GM18909 (cell line): Measurements from ENCODE around the gene CMKLR1.

Experiments used
- ATAC-seq: cut with Tn5 transposase; IDR thresholded peaks from one replicate; pipeline ENCODE4 v1.9.1; 2021; ENCODE audit warnings: mild to moderate bottlenecking; ENCODE audit not compliant: unreplicated experiment, poor library complexity

CMKLR1 gene

DNA sequence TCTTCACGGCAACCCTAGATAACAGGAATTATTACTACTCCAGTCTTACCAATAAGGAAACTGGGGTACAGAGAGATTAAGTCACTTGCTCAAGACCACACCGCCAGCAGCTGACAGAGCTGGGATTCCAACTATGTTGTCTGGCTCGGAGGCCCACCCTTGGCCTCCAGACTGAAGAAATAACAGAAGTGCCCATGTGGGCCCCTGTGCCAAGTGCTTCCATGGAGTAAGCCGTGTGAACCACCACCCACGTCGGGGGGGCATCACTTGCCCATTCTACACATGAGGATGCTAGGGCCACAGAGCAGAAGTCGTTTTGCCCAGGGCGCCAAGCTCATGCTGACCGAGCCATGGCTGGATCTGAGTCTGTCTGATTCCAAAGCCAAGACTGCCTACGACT is 926 bp upstream of the CMKLR1 start:
- ATAC-seq, result no peak

DNA sequence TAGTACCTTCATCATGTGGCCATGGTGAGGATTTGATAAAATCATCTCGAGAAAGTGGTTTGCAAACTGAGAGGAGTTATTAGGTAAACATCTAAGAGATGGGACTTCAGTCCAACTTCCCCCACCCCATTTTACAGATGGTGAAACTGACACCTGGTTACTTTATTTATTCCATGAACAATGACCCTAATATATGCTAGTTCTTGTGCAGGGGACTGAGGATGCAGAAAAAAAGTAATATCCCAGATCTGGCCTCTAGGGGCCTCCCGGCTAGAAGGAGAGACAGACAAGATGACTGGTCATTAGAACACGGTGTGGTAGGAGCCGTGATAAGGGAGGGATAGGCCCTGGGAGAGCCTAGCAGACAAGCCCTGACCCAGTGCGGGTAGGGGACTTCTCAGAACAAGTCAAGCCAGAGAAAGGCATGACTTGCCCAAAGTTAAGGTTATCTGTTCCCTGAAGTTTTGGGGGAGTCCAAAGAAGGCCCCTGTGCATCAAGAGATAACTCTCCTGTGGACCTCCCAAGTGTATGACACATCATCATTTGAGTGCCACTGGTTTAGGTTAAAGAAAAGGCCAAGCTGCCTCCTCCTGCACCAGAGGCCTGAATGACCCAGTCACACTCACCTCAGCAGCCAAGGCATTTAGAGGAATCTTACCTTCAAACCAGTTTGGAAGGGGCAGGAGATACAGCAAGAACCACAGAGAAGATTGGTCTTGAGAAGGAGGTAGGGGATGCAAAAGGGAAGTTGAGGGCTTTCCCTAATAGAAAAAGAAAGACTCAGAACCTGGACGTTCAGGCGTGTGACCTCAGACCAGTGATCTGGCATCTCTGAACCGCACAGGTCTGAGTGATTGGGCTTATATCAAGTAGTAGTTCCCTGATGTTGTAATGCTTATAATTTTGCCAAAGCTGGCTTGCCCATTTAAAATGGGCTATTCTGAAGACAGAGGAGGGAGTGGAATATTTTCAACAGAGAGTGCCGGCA is 1.6 kb downstream of the CMKLR1 start:
- ATAC-seq, result no peak

DNA sequence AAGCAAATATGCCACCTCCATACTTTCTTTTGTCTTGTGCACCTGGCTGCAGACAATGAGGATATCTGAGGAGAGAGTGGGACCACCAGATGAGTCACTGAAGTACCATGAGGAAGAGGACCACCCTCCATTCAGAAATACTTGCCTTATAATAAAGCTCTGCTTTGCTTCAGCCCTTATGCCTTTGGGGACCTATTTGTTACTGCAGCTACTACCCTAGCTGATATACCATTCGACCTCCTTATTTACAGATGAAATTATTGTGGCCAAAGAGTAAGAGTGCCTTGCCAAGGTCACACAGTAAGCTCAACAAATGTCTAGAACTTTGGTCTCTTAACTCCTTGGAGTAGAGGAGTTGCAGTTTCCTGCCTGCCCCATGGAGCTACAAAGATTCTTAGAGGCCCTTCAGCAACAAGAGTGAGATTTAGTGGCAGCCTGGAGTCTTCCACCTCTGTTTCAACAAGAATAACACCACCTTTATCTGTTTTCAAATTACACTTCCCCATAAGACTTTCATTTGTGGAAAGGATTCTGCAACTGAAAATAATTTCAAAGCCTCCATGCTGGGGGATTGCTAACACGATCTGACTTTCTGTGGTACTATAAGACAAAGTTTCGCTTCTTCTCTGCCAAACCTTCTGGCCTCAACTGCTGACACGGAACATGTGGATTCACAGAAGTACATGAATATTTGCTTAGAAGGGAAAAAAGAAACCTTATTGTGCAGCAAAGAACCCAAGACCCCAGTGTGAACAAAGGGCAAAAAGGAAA is 3.6 kb downstream of the CMKLR1 start:
- ATAC-seq, result peak; percentile 62

DNA sequence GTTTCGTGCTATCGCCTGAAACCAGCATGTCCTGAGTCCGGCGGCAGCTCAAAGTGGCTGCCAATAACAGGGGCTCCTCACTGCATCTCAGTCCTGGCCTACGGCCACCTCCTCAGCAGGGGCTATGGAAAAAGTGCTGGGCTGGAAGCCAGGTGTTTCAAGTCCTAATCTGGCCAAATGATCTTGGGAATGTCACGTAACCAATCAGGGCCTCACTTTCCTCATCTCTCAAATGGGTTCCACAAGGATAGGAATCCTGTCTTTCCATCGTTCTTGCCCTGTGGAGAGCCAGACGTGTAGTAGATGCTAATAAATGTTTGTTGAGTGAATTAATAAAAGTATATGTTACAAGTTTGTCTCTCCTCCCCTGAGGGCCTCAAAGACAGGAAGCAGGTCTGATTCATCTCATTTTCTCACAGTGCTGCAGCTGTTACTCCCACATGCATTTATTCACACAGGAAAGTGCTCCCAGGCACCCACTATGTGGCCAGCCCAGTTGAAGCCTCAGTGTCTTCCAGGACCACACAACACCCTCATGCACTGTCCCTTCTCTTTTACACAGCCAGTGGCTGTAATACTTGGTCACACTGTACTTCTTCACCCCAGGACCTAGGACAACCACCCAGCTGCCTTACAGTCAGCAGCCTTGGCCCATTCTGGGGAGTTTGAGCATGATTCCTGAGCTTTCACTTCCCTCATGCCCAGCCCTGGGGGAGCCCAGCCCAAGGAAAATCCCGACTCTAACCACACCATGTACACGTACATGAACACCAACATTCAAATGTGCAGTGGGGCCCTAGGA is 5.0 kb downstream of the CMKLR1 start:
- peak; percentile 46 for ATAC-seq

DNA sequence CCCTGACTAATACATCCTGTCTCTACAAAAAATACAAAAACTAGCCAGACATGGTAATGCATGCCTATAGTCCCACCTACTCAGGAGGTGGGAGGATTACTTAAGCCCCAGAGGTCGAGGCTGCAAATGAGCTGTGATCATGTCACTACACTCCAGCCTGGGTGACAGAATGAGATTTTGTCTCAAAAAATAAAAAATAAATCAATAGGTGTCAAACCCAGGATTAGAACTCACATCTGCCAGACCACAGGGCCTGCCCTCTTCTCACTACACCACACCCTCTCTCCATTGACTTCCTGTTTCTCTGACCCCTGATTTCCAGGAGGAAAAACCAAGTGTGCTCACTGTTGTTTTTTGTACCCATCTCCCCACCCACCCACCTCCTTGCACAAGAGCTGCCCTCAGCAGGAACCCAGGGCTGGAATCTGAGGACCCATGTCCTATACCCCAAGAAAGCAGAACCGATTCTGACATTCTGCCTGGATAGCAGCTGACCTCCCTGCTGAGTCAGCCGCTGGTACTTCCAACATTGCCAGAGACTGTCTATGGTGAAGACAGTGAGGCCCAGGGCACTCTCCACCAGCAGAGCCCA is 6.2 kb downstream of the CMKLR1 start:
- ATAC-seq, result no peak

DNA sequence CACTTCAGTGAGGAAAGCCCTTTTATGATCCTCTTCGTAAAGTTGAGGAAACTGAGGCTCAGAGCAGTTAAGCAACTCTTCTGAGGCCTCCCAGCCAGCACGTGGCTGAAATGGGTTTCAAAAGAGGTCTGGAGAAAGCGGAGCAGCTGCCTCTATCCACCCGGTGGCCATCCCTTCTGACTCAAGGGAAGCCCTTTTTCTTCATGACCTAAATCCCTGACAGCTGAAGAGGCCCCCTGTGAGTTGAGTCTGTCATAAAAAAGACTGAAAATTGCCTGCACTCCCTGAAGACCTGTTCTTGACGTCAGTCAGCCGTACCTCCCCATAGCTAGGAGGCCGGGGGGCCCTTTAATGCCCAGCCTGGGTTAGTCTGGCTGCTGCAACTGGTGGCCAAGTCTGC is 10.7 kb downstream of the CMKLR1 start:
- ATAC-seq, result no peak

DNA sequence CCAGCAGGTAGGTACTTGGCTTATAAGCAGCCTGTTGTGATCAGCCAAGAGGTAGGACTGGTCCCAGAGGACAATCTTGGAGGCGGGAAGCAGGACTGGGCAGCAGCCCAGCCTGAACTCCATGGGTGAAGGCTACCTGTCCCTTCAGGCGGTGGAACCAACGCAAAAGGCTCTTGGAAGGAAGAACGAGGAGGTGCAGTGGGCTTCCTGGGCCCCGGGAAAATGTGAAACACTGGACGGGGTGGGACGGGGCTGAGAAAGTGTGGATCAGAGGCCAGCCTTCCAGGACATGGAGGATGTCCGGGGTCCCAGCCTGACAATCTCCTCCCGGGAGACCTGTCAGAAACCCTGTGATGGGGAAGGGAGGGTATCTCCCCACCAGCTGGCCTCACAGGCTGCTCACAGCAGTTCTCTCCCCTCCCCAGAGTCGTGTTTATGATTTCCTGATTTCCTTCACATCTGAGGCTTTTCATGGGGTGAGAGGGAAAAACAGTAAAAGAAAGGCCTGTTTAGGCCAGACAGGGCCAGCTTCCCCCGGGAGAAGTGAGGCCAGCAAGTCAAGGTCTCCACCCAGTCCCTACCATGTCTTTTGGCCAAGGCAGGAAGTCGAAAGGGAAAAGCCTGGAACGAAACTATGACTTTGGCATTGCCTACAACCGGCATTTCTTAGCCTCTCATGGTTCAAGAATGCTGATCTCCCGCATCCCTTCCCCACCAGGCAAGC is 11.3 kb downstream of the CMKLR1 start:
- ATAC-seq, result no peak

DNA sequence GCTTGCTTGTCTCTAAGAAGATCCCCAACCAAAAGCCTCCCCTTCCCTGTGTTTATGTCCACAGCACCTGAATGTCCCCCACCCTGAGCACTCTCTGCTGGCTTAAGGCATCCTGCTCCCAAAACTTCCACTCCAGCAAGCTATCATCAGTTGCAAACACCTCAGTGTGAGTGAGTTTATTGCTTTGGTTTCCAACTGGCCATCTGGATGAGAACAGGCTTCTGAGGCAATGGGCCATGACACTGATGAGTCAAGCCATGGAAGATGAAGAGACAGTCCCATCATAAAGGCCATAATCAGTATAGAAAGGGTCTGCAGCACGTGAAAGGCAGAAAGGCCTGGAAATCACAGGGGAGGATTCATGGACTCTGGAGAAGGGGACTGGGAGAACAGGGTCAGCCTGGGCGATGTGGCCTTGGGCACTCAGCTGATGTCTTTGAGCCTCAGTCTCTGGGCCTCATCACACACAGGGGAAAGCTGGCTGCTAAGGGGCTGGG is 12.8 kb downstream of the CMKLR1 start:
- ATAC-seq, result no peak

DNA sequence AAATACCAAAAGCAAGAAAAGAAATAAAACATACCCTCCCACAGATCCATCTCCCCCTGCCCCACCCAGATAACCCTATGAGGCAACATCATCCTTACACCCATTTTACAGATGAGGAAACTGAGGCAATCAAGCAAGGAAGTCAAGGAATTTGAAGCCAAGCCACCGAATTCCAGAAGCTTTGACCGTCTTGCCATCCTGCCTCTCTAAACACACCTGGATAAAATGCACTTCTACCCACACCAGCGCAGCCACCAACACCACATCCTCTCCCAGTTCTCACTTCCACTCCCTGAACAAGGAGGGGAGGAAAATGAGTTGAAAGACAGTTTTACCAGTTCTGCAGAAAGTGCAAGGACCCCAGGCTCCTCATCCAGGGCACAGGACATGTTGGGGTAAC is 13.6 kb downstream of the CMKLR1 start:
- ATAC-seq, result no peak

DNA sequence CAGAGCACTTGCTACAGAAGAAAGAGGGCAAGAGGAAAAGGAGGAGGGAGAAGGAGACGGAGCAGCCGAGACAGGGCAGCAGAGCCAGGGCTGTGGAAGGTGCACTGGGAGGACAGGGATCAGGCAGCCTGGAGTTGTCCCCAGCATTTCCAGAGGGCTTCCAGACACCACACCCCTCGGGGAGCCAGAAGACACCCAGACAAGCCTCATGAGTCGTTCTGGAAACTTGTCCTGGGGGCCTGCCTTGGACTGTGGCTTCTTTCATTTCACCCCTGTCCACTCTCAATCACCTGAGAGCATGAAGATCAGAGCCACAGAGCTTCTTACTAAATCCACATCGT is 14.1 kb downstream of the CMKLR1 start:
- ATAC-seq, result no peak

DNA sequence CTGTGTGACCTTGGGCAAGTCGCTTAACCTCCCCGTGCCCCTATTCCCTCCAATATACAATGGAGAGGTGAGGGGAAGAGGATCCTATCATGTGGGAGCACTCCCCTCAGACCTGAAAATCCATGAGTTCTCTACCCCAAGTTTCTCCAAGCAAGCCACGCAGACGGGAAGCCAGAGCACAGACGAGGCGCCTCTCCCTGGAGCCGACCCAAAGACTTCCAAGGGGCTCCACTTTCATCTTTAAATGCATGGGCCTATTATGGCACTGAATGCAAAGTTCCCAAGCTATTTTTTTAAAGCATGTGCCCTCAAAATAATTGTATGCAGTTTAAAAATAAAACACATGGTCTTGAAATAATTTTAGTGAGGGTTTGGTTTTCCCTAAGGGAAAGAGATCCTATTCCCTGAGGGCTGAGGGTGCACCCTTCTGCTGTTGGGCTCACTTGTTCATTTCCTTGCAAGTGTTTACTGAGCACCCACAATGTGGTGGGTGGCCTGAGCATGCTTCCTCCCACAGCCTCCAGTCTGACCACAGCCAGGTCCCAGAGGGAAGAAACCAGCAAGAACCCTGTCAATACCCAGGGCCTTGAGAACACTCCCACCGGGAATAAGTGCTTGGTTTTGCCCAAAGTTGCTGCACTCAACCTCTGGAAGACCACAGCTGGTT is 14.6 kb downstream of the CMKLR1 start:
- ATAC-seq, result no peak

DNA sequence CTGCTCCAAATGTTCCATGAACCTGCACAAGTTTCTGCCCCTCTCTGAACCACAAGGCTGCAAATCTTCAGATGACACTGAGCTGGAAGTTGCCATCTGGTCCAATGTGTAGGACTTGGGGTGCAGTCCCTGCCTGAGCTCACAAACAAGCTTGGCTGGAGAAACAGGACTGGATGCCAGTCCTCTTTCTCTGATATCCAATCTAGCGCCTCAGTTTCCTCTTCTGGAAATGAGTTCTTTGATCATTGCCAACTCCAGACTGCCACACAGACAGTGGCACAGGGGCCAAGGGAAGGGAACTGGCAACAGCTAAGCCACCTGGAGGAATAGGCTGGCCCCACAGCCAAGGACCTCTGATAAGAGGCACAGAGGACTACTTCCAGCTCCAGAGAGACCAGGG is 15.5 kb downstream of the CMKLR1 start:
- no peak for ATAC-seq

DNA sequence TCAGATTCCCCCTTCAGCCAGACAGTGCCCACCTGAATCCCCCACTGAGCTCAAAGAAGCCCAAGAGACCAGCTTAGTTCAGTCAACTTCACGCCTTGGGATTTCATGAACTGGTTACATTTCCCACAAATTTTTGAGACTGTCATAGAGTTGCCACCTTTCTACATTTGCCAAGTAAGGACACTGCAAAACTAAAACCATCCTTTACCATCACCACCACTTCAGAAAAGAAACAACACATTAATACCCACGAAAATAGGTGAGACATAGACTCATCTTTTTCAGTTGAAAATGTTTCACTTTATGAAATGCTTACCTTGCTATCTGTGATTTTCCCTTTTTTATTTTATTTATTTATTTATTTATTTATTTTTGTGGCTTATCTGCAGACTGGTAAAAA is 16.1 kb downstream of the CMKLR1 start:
- no peak for ATAC-seq

DNA sequence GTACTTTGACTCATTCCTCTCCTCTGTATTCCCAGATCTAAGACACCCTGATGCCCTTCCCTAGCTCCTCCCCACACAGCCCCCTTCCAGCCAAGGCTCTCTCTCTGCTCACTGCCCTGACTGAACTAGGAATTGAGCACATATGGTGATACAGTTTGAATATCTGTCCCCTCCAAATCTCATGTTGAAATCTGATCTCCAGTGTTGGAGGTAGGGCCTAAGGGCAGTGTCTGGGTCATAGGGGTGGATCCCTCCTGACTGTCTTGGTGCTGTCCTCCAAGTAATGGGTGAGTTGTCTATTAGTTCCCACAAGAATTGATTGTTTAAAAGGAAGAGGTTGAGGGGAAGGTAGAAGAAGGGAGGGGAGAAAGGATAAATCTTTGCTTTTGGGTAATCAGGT is 17.4 kb downstream of the CMKLR1 start:
- no peak for ATAC-seq

DNA sequence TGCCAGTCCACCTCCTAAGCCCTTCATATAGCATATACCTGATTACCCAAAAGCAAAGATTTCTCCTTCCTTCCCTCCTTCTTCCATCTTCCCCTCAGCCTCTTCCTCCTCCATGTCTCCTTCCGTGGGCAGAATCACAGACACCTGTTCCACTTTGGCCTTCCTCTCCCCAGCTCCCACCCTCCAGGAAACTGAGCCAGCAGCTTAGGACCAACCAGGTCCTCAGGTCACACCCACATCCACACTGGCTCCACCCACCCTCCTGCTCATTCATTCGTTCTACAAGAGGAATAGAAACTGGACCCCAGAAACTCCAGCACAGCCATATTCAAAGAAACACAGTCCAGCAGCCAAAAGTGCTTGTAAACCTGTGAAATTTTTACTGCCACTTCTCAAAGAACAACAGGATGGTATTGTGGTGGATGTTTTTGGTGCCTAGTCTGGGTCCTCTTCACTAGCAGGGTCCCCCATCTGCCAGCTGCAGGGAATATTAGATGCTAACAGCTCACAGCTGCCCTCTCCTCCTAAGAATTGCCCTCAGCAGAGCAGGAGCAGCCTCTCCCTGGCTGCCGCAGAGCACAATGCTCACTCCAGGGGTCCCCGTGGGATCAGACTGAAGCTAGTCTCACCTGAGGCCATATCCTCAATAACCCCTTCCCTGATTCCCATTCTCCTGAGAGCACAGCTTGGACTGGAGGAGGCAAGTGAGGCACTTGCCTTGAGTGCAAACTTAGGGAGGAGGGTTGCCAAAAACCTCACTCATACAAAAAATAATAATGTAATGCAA is 18.4 kb downstream of the CMKLR1 start:
- no peak for ATAC-seq

DNA sequence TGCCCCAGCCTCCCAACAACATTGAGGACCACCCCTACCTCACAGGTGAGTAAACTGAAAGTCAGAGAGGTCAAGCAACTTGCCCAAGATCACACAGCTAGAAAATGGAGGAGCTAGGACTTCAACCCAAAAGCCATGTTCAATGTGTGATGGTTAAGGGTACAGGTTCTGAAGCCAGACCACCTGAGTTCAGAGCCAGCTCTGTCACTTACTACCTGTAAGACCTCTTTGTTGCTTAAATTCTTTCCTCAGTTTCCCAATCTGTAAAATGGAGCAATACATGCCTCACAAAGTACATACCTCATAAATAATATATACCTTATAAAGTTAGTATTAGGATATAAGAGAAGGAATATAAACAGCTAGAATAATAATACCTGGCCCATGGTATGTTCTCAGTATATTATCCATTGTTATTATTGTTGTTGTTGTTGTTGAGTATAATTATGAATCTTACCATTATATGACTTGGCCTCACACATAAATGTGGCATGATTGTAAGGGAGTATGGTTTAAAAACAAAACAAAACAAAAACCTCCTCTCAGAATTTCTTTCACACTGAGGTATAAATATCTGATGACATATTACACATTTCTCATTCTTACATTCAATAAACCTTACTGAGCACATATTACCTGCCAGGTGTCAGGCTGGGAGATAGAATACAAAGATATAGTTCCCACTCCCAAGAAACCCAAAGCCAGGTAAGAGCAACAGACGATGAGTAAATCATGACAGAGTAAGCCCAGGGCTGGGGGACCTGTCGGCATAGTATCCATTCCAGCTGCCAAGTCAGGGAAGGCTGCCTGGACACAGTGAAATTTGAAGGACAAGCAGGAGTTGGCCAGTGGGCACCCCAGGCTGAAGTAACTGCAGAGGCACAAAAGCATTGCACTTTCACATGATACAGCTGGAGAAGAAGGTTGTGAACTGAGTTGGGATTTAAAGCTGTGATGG is 19.6 kb downstream of the CMKLR1 start:
- no peak for ATAC-seq
